H4 (cell line): ENCODE results near the gene TSSK6. TPM values are rescaled to one million over a fixed set of nuclear protein-coding genes. Genes with fewer than 3 reads are reported as not detected.

Experiments
- DNase-seq: peaks from one replicate; pipeline ENCODE4 v3.0.0-alpha.2; 2015; ENCODE audit warnings: low spot score
- total RNA-seq: library from RNA; depleted of rRNA; stranded (reverse); fragments of >200 nt; shearing (Covaris generic); gene quantifications from 2 replicates; pipeline ENCODE4 v1.2.3, GENCODE V29; 2014; rRNA removed

TSSK6 gene
- total RNA-seq, 1 experiment from 2014 or later: 0.54 TPM

- DNase-seq: no peak
Measured at GRCh38 chr19:19464339-19465098, 50.8 kb downstream of the TSSK6 start.

Other genes with a start within 250 kb of the TSSK6 start
- gene TM6SF2, start 242.2 kb downstream of the TSSK6 start, total RNA-seq: not detected in 2 replicates
- 26.1 and 28.8 TPM in 2 replicates for gene SUGP1, start 195.0 kb downstream of the TSSK6 start, total RNA-seq
- gene MAU2, start 194.7 kb downstream of the TSSK6 start, total RNA-seq: 12.8 and 16.1 TPM in 2 replicates
- 10.9 and 30.5 TPM in 2 replicates for gene GATAD2A, start 109.9 kb downstream of the TSSK6 start, total RNA-seq
- gene NDUFA13, start 677 bp upstream of the TSSK6 start, total RNA-seq: 76.8 and 89.2 TPM in 2 replicates
- 0.10 TPM in 1 of 2 replicates, not detected in the other for gene YJEFN3, start 13.4 kb upstream of the TSSK6 start, total RNA-seq
- 0.08 and 0.23 TPM in 2 replicates for gene CILP2, start 22.7 kb upstream of the TSSK6 start, total RNA-seq
- 0.10 TPM in 1 of 2 replicates, not detected in the other for gene PBX4, start 103.1 kb upstream of the TSSK6 start, total RNA-seq
- gene LPAR2, start 112.7 kb upstream of the TSSK6 start, total RNA-seq: 0.16 and 0.72 TPM in 2 replicates
- gene GMIP, start 128.1 kb upstream of the TSSK6 start, total RNA-seq: 4.0 and 4.4 TPM in 2 replicates
- gene ATP13A1, start 148.1 kb upstream of the TSSK6 start, total RNA-seq: 39.6 and 49.4 TPM in 2 replicates
- gene ZNF101, start 153.3 kb upstream of the TSSK6 start, total RNA-seq: 10.3 and 14.4 TPM in 2 replicates
- 3.0 and 3.2 TPM in 2 replicates for gene ZNF14, start 217.6 kb upstream of the TSSK6 start, total RNA-seq